ENCODE measurements around the gene NUDT3. TPM values are rescaled to one million over a fixed set of nuclear protein-coding genes. Genes with fewer than 3 reads are reported as not detected.

The NUDT3 gene
- total and polyA plus RNA-seq, 2 experiments from 2014 or later = 18.6 to 26.1 TPM

DNA sequence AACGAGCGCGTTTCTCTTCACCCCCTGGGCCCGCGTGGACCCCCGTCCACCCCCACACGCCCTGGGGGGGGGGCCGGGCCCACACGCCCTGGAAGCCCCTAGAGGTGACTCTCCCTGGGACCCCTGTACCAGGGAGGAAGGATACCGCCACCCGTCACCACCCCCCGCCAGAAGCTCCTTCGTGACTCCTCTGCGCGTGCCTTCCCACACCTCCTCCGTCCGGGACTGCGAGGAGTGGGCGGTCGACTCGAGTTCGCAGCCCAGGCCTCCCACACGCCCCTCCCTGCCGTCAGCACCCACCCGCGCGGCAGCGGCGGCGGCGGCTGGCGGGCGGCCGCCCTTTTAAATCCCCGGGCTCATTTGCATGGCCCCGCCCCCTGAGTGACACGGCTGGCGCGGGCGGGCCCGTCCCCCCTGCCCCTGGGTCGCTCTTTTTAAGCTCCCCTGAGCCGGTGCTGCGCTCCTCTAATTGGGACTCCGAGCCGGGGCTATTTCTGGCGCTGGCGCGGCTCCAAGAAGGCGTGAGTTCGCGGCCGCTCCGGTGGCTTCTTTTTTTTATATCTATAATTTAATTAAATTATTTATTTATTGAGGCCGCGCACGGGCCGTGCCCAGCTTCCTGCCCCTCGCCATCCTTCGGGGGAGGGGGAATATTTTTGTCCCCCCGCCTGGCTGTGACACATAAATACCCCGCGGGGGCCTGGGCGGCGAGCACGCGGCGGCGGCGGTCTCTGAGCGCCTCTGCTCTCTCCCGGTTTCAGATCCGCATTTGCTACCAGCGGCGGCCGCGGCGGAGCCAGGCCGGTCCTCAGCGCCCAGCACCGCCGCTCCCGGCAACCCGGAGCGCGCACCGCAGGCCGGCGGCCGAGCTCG lies 155.8 kb downstream of the NUDT3 start, which contains the start of gene HMGA1:
Gene HMGA1, plus strand, starts transcription at position 431 of the 873 bp plus-strand sequence. CDS start 3,908 bp downstream, outside the sequence.
- peak within 1 kb of the TSS; percentile 95 for H3K27ac ChIP-seq
- TF ChIP-seq, protein P1, sequence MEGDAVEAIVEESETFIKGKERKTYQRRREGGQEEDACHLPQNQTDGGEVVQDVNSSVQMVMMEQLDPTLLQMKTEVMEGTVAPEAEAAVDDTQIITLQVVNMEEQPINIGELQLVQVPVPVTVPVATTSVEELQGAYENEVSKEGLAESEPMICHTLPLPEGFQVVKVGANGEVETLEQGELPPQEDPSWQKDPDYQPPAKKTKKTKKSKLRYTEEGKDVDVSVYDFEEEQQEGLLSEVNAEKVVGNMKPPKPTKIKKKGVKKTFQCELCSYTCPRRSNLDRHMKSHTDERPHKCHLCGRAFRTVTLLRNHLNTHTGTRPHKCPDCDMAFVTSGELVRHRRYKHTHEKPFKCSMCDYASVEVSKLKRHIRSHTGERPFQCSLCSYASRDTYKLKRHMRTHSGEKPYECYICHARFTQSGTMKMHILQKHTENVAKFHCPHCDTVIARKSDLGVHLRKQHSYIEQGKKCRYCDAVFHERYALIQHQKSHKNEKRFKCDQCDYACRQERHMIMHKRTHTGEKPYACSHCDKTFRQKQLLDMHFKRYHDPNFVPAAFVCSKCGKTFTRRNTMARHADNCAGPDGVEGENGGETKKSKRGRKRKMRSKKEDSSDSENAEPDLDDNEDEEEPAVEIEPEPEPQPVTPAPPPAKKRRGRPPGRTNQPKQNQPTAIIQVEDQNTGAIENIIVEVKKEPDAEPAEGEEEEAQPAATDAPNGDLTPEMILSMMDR (IDR thresholded peaks at IDR 0.05; ENCODE audit: low read depth, low read length) = no peak
- DNase-seq (ENCODE audit: low read depth in 1 of 2, low spot score in 1 of 2) = peak; percentile 89 to 99
- peaks cover 36% of the 10 kb centered on the region for H3K4me1 ChIP-seq (ENCODE audit: low read depth)
- peaks cover 13% of the 10 kb centered on the region for H3K36me3 ChIP-seq
- H3K4me3 ChIP-seq = peak within 1 kb of the TSS; percentile 99
- no peaks in the 10 kb centered on the region for H3K27me3 ChIP-seq
- no peaks in the 10 kb centered on the region for H3K9me3 ChIP-seq (ENCODE audit: low read depth)

DNA sequence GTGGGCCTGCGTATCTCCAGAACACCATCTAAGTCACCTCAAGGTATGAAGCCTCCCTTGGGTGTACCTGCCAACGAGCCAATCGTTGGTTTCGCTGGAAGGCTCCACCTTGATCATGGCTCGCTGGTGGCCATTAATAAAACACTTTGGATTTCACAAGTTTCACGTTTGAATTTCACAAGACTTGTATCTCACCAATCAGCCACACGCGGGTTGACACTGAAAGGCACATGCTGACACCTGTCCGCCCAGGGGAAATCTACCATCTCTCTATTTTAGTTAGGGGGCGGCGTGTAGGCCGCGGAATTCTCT lies 156.4 kb downstream of the NUDT3 start:
- peaks cover 7% of the 10 kb centered on the region for H3K36me3 ChIP-seq
- H3K4me3 ChIP-seq = peak overlapping the region; percentile 94
- peak; percentile 39 to 45 for DNase-seq (ENCODE audit: low read depth in 1 of 2, low spot score in 1 of 2)
- no peaks in the 10 kb centered on the region for H3K9me3 ChIP-seq (ENCODE audit: low read depth)
- peak overlapping the region; percentile 95 for H3K27ac ChIP-seq
- H3K4me1 ChIP-seq (ENCODE audit: low read depth) = peaks cover 36% of the 10 kb centered on the region
- no peaks in the 10 kb centered on the region for H3K27me3 ChIP-seq
- TF ChIP-seq, protein P1 (IDR thresholded peaks at IDR 0.05; ENCODE audit: low read depth, low read length) = no peak

DNA sequence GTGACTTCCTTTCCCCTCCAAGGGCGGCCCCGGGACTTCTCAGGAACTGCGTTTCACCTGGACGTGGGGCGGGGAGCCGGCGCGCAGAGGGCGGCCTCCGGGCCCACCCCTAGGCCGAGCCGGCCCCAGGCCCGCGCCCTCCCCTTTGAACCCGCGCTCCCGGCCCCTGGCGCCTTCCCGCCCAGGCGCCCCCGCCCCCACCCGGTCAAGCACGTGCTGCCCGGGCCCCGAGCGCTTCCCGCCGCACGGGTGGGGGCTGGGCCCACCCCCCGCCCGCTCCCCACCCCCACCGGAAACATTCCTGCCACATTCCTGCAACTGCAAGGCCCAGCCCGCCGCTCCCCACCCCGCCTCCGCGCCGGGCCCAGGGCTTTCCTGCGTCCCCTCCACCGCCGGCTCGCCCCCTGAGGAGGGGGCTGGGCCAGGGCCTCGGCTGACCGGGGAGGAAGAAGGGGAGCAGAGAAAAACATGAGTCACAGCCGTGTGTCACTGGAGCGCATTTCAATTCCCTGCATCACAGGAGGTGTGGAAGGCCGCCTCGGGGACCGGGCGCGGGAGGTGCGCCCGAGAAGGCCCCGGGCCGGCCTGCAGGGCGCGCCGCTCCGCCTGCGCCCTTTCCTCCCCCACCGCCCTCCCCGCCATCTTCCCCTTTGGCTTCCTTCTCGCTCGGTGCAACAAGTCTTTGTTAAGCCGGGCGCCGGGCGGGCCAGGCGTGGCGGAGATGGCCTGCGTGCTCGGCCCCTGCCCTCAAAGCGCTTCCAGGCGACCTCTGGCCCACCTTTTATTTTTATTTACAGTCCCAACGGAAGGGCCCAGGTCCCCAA lies 156.9 kb downstream of the NUDT3 start:
- no peaks in the 10 kb centered on the region for H3K27me3 ChIP-seq
- H3K27ac ChIP-seq = peak overlapping the region; percentile 95

DNA sequence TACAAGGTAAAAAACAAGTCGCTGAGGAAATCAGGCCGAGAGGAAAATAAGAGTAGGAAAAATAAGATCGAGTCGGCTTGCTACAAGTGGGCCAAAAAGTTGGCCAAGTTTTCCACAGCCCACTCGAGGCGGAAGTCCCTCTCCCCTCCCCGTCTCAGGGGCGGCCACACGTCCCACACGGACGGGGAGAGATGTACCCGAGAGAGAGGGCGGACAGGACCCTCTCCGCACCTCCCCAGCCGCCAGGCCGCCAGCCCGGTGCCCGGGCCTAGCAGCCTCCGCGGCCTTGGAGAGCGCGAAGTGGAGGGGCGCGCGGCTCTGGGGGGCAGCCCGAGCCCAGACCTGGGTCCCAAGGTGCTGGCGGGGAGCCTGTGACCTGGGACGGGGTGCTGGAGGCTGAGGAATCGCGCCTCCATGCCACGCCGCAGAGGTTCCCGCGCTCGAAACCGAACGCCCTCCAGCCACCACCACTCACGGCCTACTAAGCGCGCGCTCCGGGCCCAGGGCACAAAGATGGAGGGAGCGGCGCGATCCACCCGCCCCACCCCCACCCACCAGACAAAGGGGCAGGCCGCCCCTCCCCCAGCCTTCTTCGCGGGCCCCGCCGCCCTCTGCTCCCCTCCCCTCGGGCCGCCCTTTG lies 157.7 kb downstream of the NUDT3 start:
- Histone ChIP-seq H3K27ac (peak overlapping the region; percentile 95), H3K4me3 (no peak overlapping the region), H3K9me3 (ENCODE audit: low read depth) (no peaks in the 10 kb centered on the region), H3K27me3 (no peaks in the 10 kb centered on the region), H3K36me3 (no peaks in the 10 kb centered on the region), H3K4me1 (ENCODE audit: low read depth) (peaks cover 31% of the 10 kb centered on the region)
- TF ChIP-seq, protein P1 (IDR thresholded peaks at IDR 0.05; ENCODE audit: low read depth, low read length) = no peak
- no peak for DNase-seq (ENCODE audit: low read depth in 1 of 2, low spot score in 1 of 2)

More for the DNA sequence above, 156.9 kb downstream of the NUDT3 start:
- TF ChIP-seq, protein P1 (IDR thresholded peaks at IDR 0.05; ENCODE audit: low read depth, low read length) = no peak
- Histone ChIP-seq H3K4me1 (ENCODE audit: low read depth) (peaks cover 36% of the 10 kb centered on the region), H3K4me3 (peak overlapping the region; percentile 94), H3K9me3 (ENCODE audit: low read depth) (no peaks in the 10 kb centered on the region), H3K36me3 (peaks cover 1% of the 10 kb centered on the region)
- peak; percentile 80 to 93 for DNase-seq (ENCODE audit: low read depth in 1 of 2, low spot score in 1 of 2)

DNA sequence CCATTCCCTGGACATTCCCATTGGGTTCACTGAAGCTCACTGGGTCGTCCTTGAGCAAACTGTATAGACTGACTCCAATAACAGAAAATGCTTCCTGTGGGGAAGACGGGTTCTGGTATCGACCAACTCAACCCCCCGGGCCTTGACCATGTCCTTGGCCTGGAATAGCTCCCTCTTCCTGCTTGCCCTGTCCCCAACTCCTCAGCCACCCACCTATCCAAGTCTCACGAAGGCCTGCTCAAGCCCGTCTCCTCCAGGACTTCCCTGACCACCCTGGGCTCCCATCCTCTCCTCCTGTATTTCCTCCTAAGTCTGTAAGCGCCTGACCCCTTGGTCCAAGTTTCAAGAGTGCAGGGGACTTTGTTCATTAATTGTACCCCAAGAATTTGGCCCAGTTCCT lies 158.6 kb downstream of the NUDT3 start:
- Histone ChIP-seq H3K9me3 (ENCODE audit: low read depth) (no peaks in the 10 kb centered on the region), H3K27ac (peak overlapping the region; percentile 95), H3K4me1 (ENCODE audit: low read depth) (peaks cover 23% of the 10 kb centered on the region), H3K27me3 (no peaks in the 10 kb centered on the region), H3K4me3 (no peak overlapping the region), H3K36me3 (no peaks in the 10 kb centered on the region)
- no peak for DNase-seq (ENCODE audit: low read depth in 1 of 2, low spot score in 1 of 2)
- TF ChIP-seq, protein P1 (IDR thresholded peaks at IDR 0.05; ENCODE audit: low read depth, low read length) = no peak
